ENCODE results near the gene PDCD2. TPM values are rescaled to one million over a fixed set of nuclear protein-coding genes. Genes with fewer than 3 reads are reported as not detected.

The PDCD2 gene
- 10 to 100 TPM; 32.9 to 76.7 (median 54.2) TPM for total RNA-seq

- no peak for TF ChIP-seq CTCF (IDR thresholded peaks at IDR 0.05; ENCODE audit: low read depth)
Observed at GRCh38 chr6:170584181-170584953, at the start of gene PDCD2. Gene PDCD2 (minus strand): TSS chr6:170584637. CDS start chr6:170584581, 56 bp downstream.

DNA sequence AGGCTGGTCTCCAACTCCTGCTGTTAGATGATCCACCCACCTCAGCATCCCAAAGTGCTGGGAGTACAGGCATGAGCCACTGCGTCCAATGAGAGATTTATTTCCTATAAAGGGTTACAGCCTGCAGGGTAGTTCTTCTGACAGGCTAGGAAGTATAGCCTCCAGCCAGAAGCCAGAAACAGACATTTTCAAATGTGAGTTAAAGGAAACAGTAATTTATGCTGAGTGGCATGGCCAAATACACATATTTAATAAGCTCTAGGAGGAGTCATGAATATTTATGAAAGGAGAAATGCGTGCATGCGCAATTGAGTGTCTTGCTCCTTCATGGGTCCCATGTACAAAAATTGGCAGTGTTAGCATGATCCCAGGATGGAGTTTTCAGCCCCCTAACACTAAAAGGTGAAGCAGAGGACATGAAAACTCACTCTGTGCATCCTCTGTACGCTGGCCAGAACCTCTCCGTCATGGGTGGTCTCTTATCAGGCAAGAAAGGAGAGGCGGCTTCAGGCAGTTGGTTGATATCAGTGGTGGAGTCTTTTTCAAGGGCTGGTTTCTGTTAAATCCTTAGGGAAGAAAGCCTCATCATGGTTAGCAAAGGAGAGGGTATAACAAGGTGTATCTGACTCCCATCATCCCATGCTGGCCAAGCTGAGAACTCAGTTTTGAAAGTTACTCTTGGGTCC is 21.3 kb upstream of the PDCD2 start:
- no peak for TF ChIP-seq CTCF (IDR thresholded peaks at IDR 0.05; ENCODE audit: low read depth)

- TF ChIP-seq CTCF (IDR thresholded peaks at IDR 0.05; ENCODE audit: low read depth), result no peak
Observed at GRCh38 chr6:170597278-170597677, 12.8 kb upstream of the PDCD2 start.

DNA sequence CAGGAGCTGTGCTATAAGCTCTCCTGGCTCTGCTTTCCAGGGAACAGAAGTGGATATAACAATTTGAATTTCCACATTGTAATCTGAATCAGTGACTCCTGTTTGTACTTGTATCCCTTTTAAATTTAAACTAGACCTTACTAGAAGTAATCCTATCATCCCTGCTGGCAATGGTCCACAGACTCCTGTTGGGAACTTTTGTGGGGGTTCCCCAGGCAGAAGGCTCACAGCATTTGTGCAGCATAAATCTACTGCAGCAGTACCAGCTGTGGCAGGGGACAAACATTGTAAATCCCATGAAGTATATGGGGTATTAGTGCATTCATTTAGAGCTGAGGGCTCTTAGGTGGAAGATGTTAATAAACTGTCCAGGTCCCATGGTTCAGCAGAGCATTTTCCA is 12.0 kb upstream of the PDCD2 start:
- no peak for TF ChIP-seq CTCF (IDR thresholded peaks at IDR 0.05; ENCODE audit: low read depth)

DNA sequence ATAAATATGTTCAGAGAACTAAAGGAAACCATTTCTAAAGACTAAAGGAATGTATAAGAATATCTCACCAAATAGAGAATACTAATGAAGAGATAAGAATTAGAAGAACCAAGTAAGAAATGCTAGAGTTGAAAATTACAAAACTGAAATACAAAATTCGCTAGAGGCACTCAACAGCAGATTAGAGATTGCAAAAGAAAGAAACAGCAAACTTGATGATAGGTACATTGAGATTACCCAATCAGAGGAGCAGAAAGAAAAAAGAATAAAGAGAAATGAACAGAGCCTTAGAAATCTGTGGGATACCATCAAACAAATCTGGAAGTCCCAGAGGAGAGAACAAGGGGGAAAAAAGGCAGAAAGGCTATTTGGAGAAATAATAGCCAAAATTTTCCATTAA is 6.3 kb upstream of the PDCD2 start:
- TF ChIP-seq CTCF (IDR thresholded peaks at IDR 0.05; ENCODE audit: low read depth), result no peak

- no peak for TF ChIP-seq CTCF (IDR thresholded peaks at IDR 0.05; ENCODE audit: low read depth)
Observed at GRCh38 chr6:170584954-170585498, 589 bp upstream of the PDCD2 start.

DNA sequence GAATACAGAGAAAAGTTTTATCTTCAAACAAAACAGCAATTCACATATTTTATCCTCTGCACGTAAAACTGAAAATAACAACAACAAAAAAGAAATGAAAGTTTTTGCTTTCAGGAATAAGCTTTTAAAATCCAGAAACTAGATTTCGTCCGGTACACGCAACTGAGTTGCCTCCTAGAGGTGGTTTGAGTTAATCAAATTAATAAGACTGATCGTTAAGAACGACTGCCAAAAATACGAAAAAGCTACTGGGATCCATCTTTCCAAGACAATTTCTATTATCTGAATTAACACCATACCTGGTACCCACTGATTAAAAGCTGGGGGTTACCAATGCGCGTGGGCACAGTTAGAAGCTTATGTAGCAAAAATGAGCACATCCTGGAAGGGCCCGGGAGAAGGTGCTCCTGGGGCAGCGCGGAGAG is 669 bp downstream of the PDCD2 start:
- no peak for TF ChIP-seq CTCF (IDR thresholded peaks at IDR 0.05; ENCODE audit: low read depth)

Data from subcutaneous adipose tissue (tissue), 4 donors.